Parathyroid adenoma (tissue), 2 donors: Measurements from ENCODE around the gene MAN1A1.

Experiments
- H2AFZ ChIP-seq: fragments of 300-600 bp; sonication (generic); one replicate; pipeline ENCODE4 v1.7.0; 2017; ENCODE audit warnings: antibody characterized with exemption, mild to moderate bottlenecking
- H3K27ac ChIP-seq: fragments of 300-600 bp; sonication (generic); one replicate; pipeline ENCODE4 v1.7.0; 2017
- H3K27me3 ChIP-seq: fragments of 300-600 bp; sonication (generic); one replicate; pipeline ENCODE4 v1.7.0; 2017; ENCODE audit warnings: low read length; ENCODE audit not compliant: control insufficient read depth, insufficient read depth
- H3K36me3 ChIP-seq: fragments of 300-600 bp; sonication (generic); one replicate; pipeline ENCODE4 v1.7.0; 2017; ENCODE audit warnings: low read length; ENCODE audit not compliant: control insufficient read depth, insufficient read depth
- H3K4me1 ChIP-seq: fragments of 300-600 bp; sonication (generic); one replicate; pipeline ENCODE4 v1.7.0; 2017; ENCODE audit warnings: control low read depth
- H3K4me2 ChIP-seq: fragments of 300-600 bp; sonication (generic); one replicate; pipeline ENCODE4 v1.7.0; 2017; ENCODE audit warnings: low read length
- H3K4me3 ChIP-seq: fragments of 300-600 bp; sonication (generic); one replicate; pipeline ENCODE4 v1.7.0; 2017; ENCODE audit warnings: low read depth, low read length
- H3K79me2 ChIP-seq: fragments of 300-600 bp; sonication (generic); one replicate; pipeline ENCODE4 v1.7.0; 2017; ENCODE audit warnings: control low read depth
- H3K9ac ChIP-seq: fragments of 300-600 bp; sonication (generic); one replicate; pipeline ENCODE4 v1.7.0; 2017; ENCODE audit warnings: mild to moderate bottlenecking
- H3K9me3 ChIP-seq: fragments of 300-600 bp; sonication (generic); one replicate; pipeline ENCODE4 v1.7.0; 2017; ENCODE audit warnings: low read length; ENCODE audit not compliant: control insufficient read depth
- TF ChIP-seq, protein P1 (sequence below): fragments of 300-600 bp; sonication (generic); IDR thresholded peaks from one replicate; pipeline ENCODE4 v1.7.0; 2017; ENCODE audit warnings: antibody characterized with exemption, mild to moderate bottlenecking
- donor health status: primary hyperparathyroidism.

MAN1A1 gene

DNA sequence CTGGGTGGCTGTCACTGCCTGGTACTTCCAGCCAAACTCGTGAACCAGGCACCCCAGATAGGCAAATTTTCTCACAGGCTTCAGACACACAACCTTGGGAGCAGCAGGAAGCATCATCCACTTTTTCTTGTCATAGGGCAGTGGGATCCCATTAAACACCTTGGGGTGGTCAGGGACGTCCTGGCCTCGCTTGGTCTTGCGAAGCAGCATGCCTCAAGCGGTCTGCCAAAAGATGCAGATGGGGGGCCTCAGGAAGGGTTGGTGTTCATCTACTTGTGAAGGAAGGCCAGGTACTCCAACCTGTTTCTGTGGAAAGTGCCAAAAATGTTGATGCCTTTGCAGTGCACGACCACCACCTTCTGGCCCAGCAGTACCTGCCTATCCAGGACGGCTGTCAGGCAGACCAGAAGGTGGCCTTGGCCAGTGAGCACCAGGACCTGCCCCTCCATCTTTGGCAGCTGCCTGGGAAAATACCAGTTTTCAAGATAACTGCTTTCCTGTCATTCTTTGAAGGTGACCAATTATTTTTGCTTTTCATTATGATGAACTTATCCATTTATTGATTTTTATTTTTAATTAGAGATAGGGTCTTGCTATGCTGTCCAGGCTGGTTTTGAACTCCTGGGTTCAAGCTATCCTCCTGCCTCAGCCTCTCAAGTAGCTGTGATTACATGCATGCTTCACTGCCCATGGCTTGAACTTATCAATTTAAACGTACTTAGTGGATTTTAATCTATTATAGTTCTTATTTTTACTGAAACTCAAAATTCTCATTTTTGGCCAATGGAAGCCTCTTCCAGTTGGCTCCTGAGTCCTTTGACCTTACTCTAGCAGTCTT is 80.1 kb downstream of the MAN1A1 start:
- no peak overlapping the region for H3K4me3 ChIP-seq
- no peaks in the 10 kb centered on the region for H3K9me3 ChIP-seq
- H3K36me3 ChIP-seq: no peaks in the 10 kb centered on the region
- no peaks in the 10 kb centered on the region for H3K27me3 ChIP-seq
- H3K4me2 ChIP-seq: no peak overlapping the region
- no peak overlapping the region for H2AFZ ChIP-seq
- no peaks in the 10 kb centered on the region for H3K4me1 ChIP-seq
- no peaks in the 10 kb centered on the region for H3K79me2 ChIP-seq
- no peak overlapping the region for H3K27ac ChIP-seq
- no peak overlapping the region for H3K9ac ChIP-seq
- TF ChIP-seq, protein P1, sequence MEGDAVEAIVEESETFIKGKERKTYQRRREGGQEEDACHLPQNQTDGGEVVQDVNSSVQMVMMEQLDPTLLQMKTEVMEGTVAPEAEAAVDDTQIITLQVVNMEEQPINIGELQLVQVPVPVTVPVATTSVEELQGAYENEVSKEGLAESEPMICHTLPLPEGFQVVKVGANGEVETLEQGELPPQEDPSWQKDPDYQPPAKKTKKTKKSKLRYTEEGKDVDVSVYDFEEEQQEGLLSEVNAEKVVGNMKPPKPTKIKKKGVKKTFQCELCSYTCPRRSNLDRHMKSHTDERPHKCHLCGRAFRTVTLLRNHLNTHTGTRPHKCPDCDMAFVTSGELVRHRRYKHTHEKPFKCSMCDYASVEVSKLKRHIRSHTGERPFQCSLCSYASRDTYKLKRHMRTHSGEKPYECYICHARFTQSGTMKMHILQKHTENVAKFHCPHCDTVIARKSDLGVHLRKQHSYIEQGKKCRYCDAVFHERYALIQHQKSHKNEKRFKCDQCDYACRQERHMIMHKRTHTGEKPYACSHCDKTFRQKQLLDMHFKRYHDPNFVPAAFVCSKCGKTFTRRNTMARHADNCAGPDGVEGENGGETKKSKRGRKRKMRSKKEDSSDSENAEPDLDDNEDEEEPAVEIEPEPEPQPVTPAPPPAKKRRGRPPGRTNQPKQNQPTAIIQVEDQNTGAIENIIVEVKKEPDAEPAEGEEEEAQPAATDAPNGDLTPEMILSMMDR: no peak

DNA sequence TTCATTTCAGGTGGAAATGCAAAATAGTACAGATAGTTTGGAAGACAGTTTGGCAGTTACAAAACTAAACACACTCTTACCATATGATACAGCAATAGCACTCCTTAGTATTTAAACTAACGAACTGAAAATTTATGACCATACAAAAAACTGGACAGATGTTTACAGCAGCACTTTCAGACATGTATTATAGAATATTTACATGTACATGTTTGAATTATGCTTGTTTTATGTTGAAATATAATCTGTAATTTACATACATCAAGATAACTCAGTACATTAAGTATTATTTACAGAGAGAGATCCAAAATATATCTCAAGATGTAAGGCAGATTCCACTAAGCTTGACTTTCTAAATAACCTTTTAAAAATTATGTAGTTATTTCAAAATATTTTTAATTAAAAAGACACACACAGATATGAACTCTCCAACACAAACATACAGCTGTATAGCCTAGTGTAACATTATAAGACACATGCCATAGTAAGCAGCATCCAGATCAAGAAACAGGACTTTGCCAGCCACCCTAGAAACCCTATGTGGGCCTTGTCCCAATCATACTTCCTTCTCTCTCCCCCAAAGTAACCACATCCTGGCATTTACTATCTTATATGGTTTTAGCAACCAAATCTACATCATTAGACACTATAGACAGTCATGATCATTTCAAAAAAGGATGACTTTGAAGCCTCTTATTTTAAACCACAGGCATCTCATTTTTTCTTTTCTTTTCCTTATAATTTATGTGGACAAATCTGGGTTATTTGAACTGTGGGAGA is 82.2 kb downstream of the MAN1A1 start:
- no peak overlapping the region for H3K4me2 ChIP-seq
- no peak overlapping the region for H3K4me3 ChIP-seq
- H3K9me3 ChIP-seq: no peaks in the 10 kb centered on the region
- no peaks in the 10 kb centered on the region for H3K27me3 ChIP-seq
- TF ChIP-seq, protein P1: no peak
- H3K79me2 ChIP-seq: no peaks in the 10 kb centered on the region
- H3K9ac ChIP-seq: no peak overlapping the region
- no peak overlapping the region for H3K27ac ChIP-seq
- H3K4me1 ChIP-seq: no peaks in the 10 kb centered on the region
- H2AFZ ChIP-seq: no peak overlapping the region
- no peaks in the 10 kb centered on the region for H3K36me3 ChIP-seq

DNA sequence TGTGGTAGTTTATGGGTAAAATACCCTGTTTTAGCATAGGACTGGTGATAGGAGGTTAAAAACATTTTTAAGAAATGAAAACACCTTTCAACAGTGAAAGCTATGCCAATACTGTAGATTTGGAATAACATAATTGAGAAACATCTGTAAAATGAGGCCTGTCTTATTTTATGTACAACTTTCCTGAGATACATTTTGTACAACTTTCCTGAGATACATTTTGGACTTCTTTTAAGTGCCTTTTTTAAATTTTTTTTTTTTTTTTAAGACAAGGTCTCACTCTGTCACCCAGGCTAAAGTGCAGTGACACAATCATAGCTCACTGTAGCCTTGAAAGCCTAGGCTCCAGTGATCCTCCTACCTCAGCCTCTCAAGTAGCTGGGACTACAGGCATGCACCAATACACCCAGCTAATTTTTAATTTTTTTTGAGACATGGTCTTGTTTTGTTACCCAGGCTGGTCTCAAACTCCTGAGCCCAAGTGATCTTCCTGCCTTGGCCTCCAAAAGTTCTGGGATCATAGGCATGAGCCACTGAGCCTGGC is 84.6 kb downstream of the MAN1A1 start:
- no peaks in the 10 kb centered on the region for H3K36me3 ChIP-seq
- no peaks in the 10 kb centered on the region for H3K9me3 ChIP-seq
- no peak overlapping the region for H3K9ac ChIP-seq
- H3K27ac ChIP-seq: no peak overlapping the region
- TF ChIP-seq, protein P1: no peak
- H3K4me1 ChIP-seq: no peaks in the 10 kb centered on the region
- no peaks in the 10 kb centered on the region for H3K27me3 ChIP-seq
- H3K4me2 ChIP-seq: no peak overlapping the region
- no peaks in the 10 kb centered on the region for H3K79me2 ChIP-seq
- no peak overlapping the region for H3K4me3 ChIP-seq
- H2AFZ ChIP-seq: no peak overlapping the region

DNA sequence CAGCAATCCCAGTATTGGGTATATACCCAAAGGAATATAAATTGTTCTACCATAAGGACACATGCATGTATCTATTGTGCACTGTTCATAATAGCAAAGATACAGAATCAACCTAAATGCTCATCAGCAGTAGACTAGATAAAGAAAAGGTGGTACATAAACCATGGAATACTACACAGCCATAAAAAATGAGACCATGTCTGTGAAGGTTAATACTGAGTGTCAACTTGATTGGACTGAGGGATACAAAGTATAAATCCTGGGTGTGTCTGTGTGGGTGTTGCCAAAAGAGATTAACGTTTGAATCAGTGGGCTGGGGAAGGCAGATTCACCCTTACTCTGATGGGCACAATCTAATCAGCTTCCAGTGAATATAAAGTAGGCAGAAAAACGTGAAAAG is 86.9 kb downstream of the MAN1A1 start:
- Histone ChIP-seq H3K79me2 (no peaks in the 10 kb centered on the region), H3K4me3 (no peak overlapping the region), H3K27ac (no peak overlapping the region)

More for the DNA sequence above, 86.9 kb downstream of the MAN1A1 start:
- Histone ChIP-seq H3K27me3 (no peaks in the 10 kb centered on the region), H2AFZ (no peak overlapping the region), H3K9ac (no peak overlapping the region), H3K4me2 (no peak overlapping the region), H3K4me1 (no peaks in the 10 kb centered on the region), H3K9me3 (no peaks in the 10 kb centered on the region), H3K36me3 (no peaks in the 10 kb centered on the region)
- TF ChIP-seq, protein P1: no peak
